ENCODE data around the gene IGSF9B. TPM values are rescaled to one million over a fixed set of nuclear protein-coding genes. Genes with fewer than 3 reads are reported as not detected.

The IGSF9B gene
- total RNA-seq, 4 donors from 2014 or later: 21.7 to 130 (median 58.6) TPM

- no peak for TF ChIP-seq EP300 (IDR thresholded peaks at IDR 0.05)
- no peak for TF ChIP-seq POLR2AphosphoS5 (IDR thresholded peaks at IDR 0.05)
- no peak for TF ChIP-seq CTCF (IDR thresholded peaks at IDR 0.05)
- Histone ChIP-seq H3K9me3 (no peaks in the 10 kb centered on the region), H3K27me3 (peaks cover 0 to 12% (median 0%) of the 10 kb centered on the region in 4 donors), H3K36me3 (no peaks in the 10 kb centered on the region), H3K4me1 (peaks cover 0 to 9% (median 4%) of the 10 kb centered on the region in 4 donors), H3K4me3 (no peak overlapping the region), H3K27ac (replicated peaks in 1 of 4) (no peak overlapping the region)
- intact Hi-C loops (cut with DNase I): no loop called here
- WGBS: 100% methylated on average over 2 of the region's 2 CpGs
- no peak for DNase-seq (ENCODE audit: extremely low spot score)
Observed at GRCh38 chr11:133978794-133979193, 22.0 kb upstream of the IGSF9B start.

- 86% methylated on average over 7 of the region's 10 CpGs for WGBS
- intact Hi-C loops (cut with DNase I): no loop called here
Observed at GRCh38 chr11:133977067-133977677, 20.4 kb upstream of the IGSF9B start.

GRCh38 chr11:133975488-133975849 is 18.7 kb upstream of the IGSF9B start:
- Histone ChIP-seq H3K4me3 (no peak overlapping the region), H3K4me1 (peaks cover 0 to 2% (median 0%) of the 10 kb centered on the region in 4 donors), H3K27me3 (peaks cover 0 to 12% (median 0%) of the 10 kb centered on the region in 4 donors), H3K27ac (replicated peaks in 1 of 4) (no peak overlapping the region), H3K9me3 (no peaks in the 10 kb centered on the region), H3K36me3 (no peaks in the 10 kb centered on the region)
- TF ChIP-seq EP300 (IDR thresholded peaks at IDR 0.05): no peak
- TF ChIP-seq POLR2A (IDR thresholded peaks at IDR 0.05; ENCODE audit: low read depth): no peak
- no peak for TF ChIP-seq POLR2AphosphoS5 (IDR thresholded peaks at IDR 0.05)
- no peak for TF ChIP-seq CTCF (IDR thresholded peaks at IDR 0.05)
- 80% methylated on average over 6 of the region's 7 CpGs for WGBS
- DNase-seq (ENCODE audit: extremely low spot score): no peak
- intact Hi-C loops (cut with DNase I): no loop called here

More at GRCh38 chr11:133977067-133977677, 20.4 kb upstream of the IGSF9B start:
- Histone ChIP-seq H3K9me3 (no peaks in the 10 kb centered on the region), H3K27ac (replicated peaks in 1 of 4) (no peak overlapping the region), H3K4me1 (peaks cover 0 to 9% (median 4%) of the 10 kb centered on the region in 4 donors), H3K27me3 (peaks cover 0 to 12% (median 0%) of the 10 kb centered on the region in 4 donors), H3K4me3 (no peak overlapping the region), H3K36me3 (no peaks in the 10 kb centered on the region)
- no peak for DNase-seq (ENCODE audit: extremely low spot score)
- no peak for TF ChIP-seq POLR2A (IDR thresholded peaks at IDR 0.05; ENCODE audit: low read depth)
- no peak for TF ChIP-seq POLR2AphosphoS5 (IDR thresholded peaks at IDR 0.05)
- TF ChIP-seq EP300 (IDR thresholded peaks at IDR 0.05): no peak
- TF ChIP-seq CTCF (IDR thresholded peaks at IDR 0.05): no peak

- peaks cover 0 to 12% (median 0%) of the 10 kb centered on the region in 4 donors for H3K27me3 ChIP-seq
- 74% methylated on average over 14 of the region's 14 CpGs for WGBS
- no peak overlapping the region for H3K27ac ChIP-seq (replicated peaks in 1 of 4)
- no peaks in the 10 kb centered on the region for H3K9me3 ChIP-seq
- TF ChIP-seq CTCF (IDR thresholded peaks at IDR 0.05): no peak
- TF ChIP-seq EP300 (IDR thresholded peaks at IDR 0.05): no peak
- no peak for TF ChIP-seq POLR2A (IDR thresholded peaks at IDR 0.05; ENCODE audit: low read depth)
- no peak for TF ChIP-seq POLR2AphosphoS5 (IDR thresholded peaks at IDR 0.05)
- H3K4me3 ChIP-seq: no peak overlapping the region
- no peaks in the 10 kb centered on the region for H3K4me1 ChIP-seq
- intact Hi-C loops (cut with DNase I): loop anchor here (5.0 kb wide), 1 partner anchor 42 kb away; no protein-coding TSS in a partner anchor
- no peaks in the 10 kb centered on the region for H3K36me3 ChIP-seq
- no peak for DNase-seq (ENCODE audit: extremely low spot score)
Observed at GRCh38 chr11:133974836-133975487, 18.2 kb upstream of the IGSF9B start.
